MM.1S (cell line): ENCODE measurements around the gene PLCH2.

ENCODE experiments used
- CTCF ChIP-seq: fragments of 300-600 bp; sonication (generic); IDR thresholded peaks from 2 replicates; pipeline ENCODE4 v1.5.1; 2016; ENCODE audit warnings: antibody characterized with exemption, low read length, mixed read lengths
- EZH2phosphoT487 ChIP-seq: fragments of 300-600 bp; sonication (generic); IDR thresholded peaks from 2 replicates; pipeline ENCODE4 v1.6.1; 2018; ENCODE audit warnings: antibody characterized with exemption, low read length

GRCh38 chr1:2539312-2539907 is 63.3 kb downstream of the PLCH2 start:
- no peak for TF ChIP-seq EZH2phosphoT487
- TF ChIP-seq CTCF = peak; percentile 24
